GM23248 (cell line): ENCODE data around the gene LILRB1. TPM values are rescaled to one million over a fixed set of nuclear protein-coding genes. Genes with fewer than 3 reads are reported as not detected.
"Not testable (repeated sequence)": the region's sequence is repeated elsewhere in the genome, so short reads cannot be mapped to it uniquely, and the experiment has no call there.

Experiments used
- DNase-seq: peaks from one replicate; pipeline ENCODE4 v3.0.0-alpha.2; 2015
- H2AFZ ChIP-seq: fragments of 200-600 bp; sonication (generic); 2 replicates; pipeline ENCODE4 v1.6.1; 2016; ENCODE audit warnings: antibody characterized with exemption
- H3F3A ChIP-seq: fragments of 200-600 bp; sonication (generic); 2 replicates; pipeline ENCODE4 v1.6.1; 2016; ENCODE audit warnings: mild to moderate bottlenecking, antibody characterized with exemption, mixed run types; ENCODE audit not compliant: insufficient read depth
- H3K27ac ChIP-seq: fragments of 200-600 bp; sonication (generic); 2 replicates; pipeline ENCODE4 v1.5.1; 2016; ENCODE audit warnings: mild to moderate bottlenecking
- H3K27me3 ChIP-seq: fragments of 200-600 bp; sonication (generic); replicated peaks from 2 replicates; pipeline ENCODE4 v1.6.1; 2016; ENCODE audit warnings: mild to moderate bottlenecking; ENCODE audit not compliant: insufficient read depth
- H3K36me3 ChIP-seq: fragments of 200-600 bp; sonication (generic); 2 replicates; pipeline ENCODE4 v1.6.1; 2016; ENCODE audit warnings: low read depth, mild to moderate bottlenecking
- H3K4me1 ChIP-seq: fragments of 200-600 bp; sonication (generic); 2 replicates; pipeline ENCODE4 v1.6.1; 2016; ENCODE audit warnings: mild to moderate bottlenecking; ENCODE audit not compliant: insufficient read depth
- H3K4me2 ChIP-seq: fragments of 200-600 bp; sonication (generic); one replicate; pipeline ENCODE4 v1.6.1; 2016; ENCODE audit warnings: mild to moderate bottlenecking; ENCODE audit not compliant: unreplicated experiment
- H3K4me3 ChIP-seq: fragments of 200-600 bp; sonication (generic); 2 replicates; pipeline ENCODE4 v1.5.1; 2016; ENCODE audit warnings: mild to moderate bottlenecking
- H3K79me2 ChIP-seq: fragments of 200-600 bp; sonication (generic); 2 replicates; pipeline ENCODE4 v1.6.1; 2016; ENCODE audit warnings: mild to moderate bottlenecking; ENCODE audit not compliant: insufficient read depth
- H3K9ac ChIP-seq: fragments of 200-600 bp; sonication (generic); 2 replicates; pipeline ENCODE4 v1.6.1; 2016; ENCODE audit warnings: mild to moderate bottlenecking
- H3K9me2 ChIP-seq: fragments of 200-600 bp; sonication (generic); 2 replicates; pipeline ENCODE4 v1.6.1; 2016; ENCODE audit warnings: mixed run types, mild to moderate bottlenecking, moderate library complexity; ENCODE audit not compliant: insufficient read depth
- H3K9me3 ChIP-seq: fragments of 200-600 bp; sonication (generic); one replicate; pipeline ENCODE4 v1.6.1; 2017; ENCODE audit warnings: low read depth
- H4K20me1 ChIP-seq: fragments of 200-600 bp; sonication (generic); 2 replicates; pipeline ENCODE4 v1.6.0; 2016; ENCODE audit not compliant: insufficient read depth
- EZH2 ChIP-seq: fragments of 200-600 bp; sonication (generic); IDR thresholded peaks from 2 replicates; pipeline ENCODE4 v1.6.1; 2018; ENCODE audit warnings: antibody characterized with exemption, mild to moderate bottlenecking; ENCODE audit not compliant: insufficient read depth, poor library complexity, severe bottlenecking
- EZH2phosphoT487 ChIP-seq: fragments of 200-600 bp; sonication (generic); IDR thresholded peaks from 2 replicates; pipeline ENCODE4 v1.6.1; 2018; ENCODE audit warnings: antibody characterized with exemption, moderate library complexity, mild to moderate bottlenecking, low read depth; ENCODE audit not compliant: insufficient read depth
- WGBS, 2 experiments: methylation state at CpG; one replicate each; pipeline ENCODE4 v1.1.6; 2015 to 2017; ENCODE audit warnings: low lambda C conversion rate in 2 of 2, low coverage in 1 of 2; ENCODE audit errors: missing lambda C conversion rate in 2 of 2; 5-methylcytosine and 5-hydroxymethylcytosine counted together
- in situ Hi-C: fragments of 300-500 bp; cut with MboI; formaldehyde crosslinking; loops from 2 replicates; pipeline ENCODE4 v1.15.0; 2020
- polyA plus RNA-seq: library from polyadenylated mRNA; unstranded; fragments of >200 nt; fragmentation: Nextera tagmentation; extraction: Ambion mirVana; gene quantifications from 2 replicates; pipeline ENCODE4 v1.2.1, GENCODE V29; 2016
- total RNA-seq: library from RNA; depleted of rRNA; stranded (reverse); fragments of >200 nt; shearing (Covaris generic); gene quantifications from 2 replicates; pipeline ENCODE4 v1.2.3, GENCODE V29; 2014

Gene LILRB1
- total and polyA plus RNA-seq, 2 experiments from 2014 or later: 0.06 TPM; not detected in 1

GRCh38 chr19:54630782-54631181 lies 498 bp downstream of the LILRB1 start:
- H3K4me1 ChIP-seq: no peaks in the 10 kb centered on the region
- in situ Hi-C loops: no loop called here
- H3K9me2 ChIP-seq: no peaks in the 10 kb centered on the region
- H3K27ac ChIP-seq: no peak overlapping the region
- TF ChIP-seq EZH2phosphoT487: no peak
- TF ChIP-seq EZH2: no peak
- H3K4me2 ChIP-seq: no peak overlapping the region
- H3K36me3 ChIP-seq: no peaks in the 10 kb centered on the region
- H3K79me2 ChIP-seq: no peaks in the 10 kb centered on the region
- H3K27me3 ChIP-seq: no peaks in the 10 kb centered on the region
- H3K9ac ChIP-seq: no peak overlapping the region
- H4K20me1 ChIP-seq: no peaks in the 10 kb centered on the region
- no peaks in the 10 kb centered on the region for H3K9me3 ChIP-seq
- WGBS, 2 experiments: 16 to 19% methylated on average over 6 of the region's 6 CpGs
- DNase-seq: no peak
- no peak overlapping the region for H2AFZ ChIP-seq
- no peaks in the 10 kb centered on the region for H3F3A ChIP-seq
- no peak overlapping the region for H3K4me3 ChIP-seq

- H3K9me3 ChIP-seq, DNase-seq, H3K79me2 ChIP-seq, in situ Hi-C loops, H3K9me2 ChIP-seq, H2AFZ ChIP-seq, H3F3A ChIP-seq, H3K4me2 ChIP-seq, H3K4me3 ChIP-seq, H3K36me3 ChIP-seq, H3K27ac ChIP-seq, H4K20me1 ChIP-seq, H3K9ac ChIP-seq, H3K4me1 ChIP-seq, H3K27me3 ChIP-seq: not testable (repeated sequence)
- WGBS, 2 experiments: 45 to 47% methylated on average over 22 to 23 of the region's 23 CpGs
Measured at GRCh38 chr19:54631489-54632337, 1.4 kb downstream of the LILRB1 start.

GRCh38 chr19:54632517-54632916 lies 2.2 kb downstream of the LILRB1 start:
- H3K9ac ChIP-seq, H3K4me1 ChIP-seq, H3K4me3 ChIP-seq, H4K20me1 ChIP-seq, in situ Hi-C loops, H3K27ac ChIP-seq, DNase-seq, H3K9me2 ChIP-seq, H2AFZ ChIP-seq, H3F3A ChIP-seq, H3K27me3 ChIP-seq, H3K36me3 ChIP-seq, H3K79me2 ChIP-seq, H3K4me2 ChIP-seq, H3K9me3 ChIP-seq: not testable (repeated sequence)
- WGBS, 2 experiments: 33 to 36% methylated on average over 12 to 16 of the region's 16 CpGs

GRCh38 chr19:54633401-54633800 lies 3.1 kb downstream of the LILRB1 start:
- 19 to 29% methylated on average over 5 to 6 of the region's 7 CpGs for WGBS, 2 experiments
- no peaks in the 10 kb centered on the region for H3K9me2 ChIP-seq
- H3K9me3 ChIP-seq: no peaks in the 10 kb centered on the region
- H3K4me2 ChIP-seq: no peak overlapping the region
- no peaks in the 10 kb centered on the region for H3K79me2 ChIP-seq
- H3F3A ChIP-seq: no peaks in the 10 kb centered on the region
- H3K27me3 ChIP-seq: no peaks in the 10 kb centered on the region
- no peak overlapping the region for H3K4me3 ChIP-seq
- H4K20me1 ChIP-seq: no peaks in the 10 kb centered on the region
- no peak overlapping the region for H2AFZ ChIP-seq
- H3K4me1 ChIP-seq: no peaks in the 10 kb centered on the region
- in situ Hi-C loops: no loop called here
- TF ChIP-seq EZH2phosphoT487 (no peak), EZH2 (no peak)
- no peaks in the 10 kb centered on the region for H3K36me3 ChIP-seq
- no peak overlapping the region for H3K27ac ChIP-seq
- no peak for DNase-seq
- no peak overlapping the region for H3K9ac ChIP-seq

GRCh38 chr19:54636081-54636480 lies 5.8 kb downstream of the LILRB1 start:
- H2AFZ ChIP-seq, H3K27me3 ChIP-seq, H3K4me2 ChIP-seq, H3K9me2 ChIP-seq, H3K9ac ChIP-seq, H3K9me3 ChIP-seq, H4K20me1 ChIP-seq, H3K27ac ChIP-seq, H3K4me1 ChIP-seq, H3K79me2 ChIP-seq, in situ Hi-C loops, DNase-seq, H3F3A ChIP-seq, H3K36me3 ChIP-seq, H3K4me3 ChIP-seq: not testable (repeated sequence)
- WGBS, 2 experiments: 1 to 4% methylated on average over 12 of the region's 12 CpGs
